ENCODE data around the gene SALL3.

Gene SALL3

DNA sequence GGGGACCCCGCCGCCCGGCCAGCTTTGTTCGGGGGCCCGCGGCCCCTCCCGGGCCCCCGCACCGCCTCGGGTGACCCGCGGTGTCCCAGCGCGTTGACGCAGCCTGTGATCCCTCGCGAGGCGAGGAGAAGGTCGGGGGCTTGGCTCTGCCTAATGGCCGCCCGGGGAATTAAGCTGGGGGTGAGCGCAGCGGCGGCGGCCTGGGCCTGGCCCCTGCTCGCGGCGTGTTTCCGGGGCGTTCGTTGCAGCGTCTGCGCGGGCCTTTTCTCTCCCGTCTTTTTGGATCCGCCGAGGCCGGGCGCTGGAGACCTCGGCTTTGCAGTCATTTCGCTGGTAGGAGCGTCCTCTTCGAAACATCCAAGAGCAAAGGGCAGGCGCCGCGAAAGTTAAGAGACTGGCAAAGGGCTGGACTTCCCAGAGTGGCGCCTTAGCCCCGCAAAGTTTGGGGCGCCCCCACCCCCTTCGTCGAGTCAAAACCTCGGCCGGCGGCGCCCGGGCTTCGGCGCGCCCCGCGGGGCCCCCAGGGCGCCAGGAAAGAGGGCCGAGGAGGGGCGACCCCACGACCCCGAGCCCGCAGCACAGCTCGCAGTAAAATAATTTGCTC, 1.3 kb downstream of the SALL3 start:
- DNase-seq (ENCODE audit: low read depth): no peak

DNA sequence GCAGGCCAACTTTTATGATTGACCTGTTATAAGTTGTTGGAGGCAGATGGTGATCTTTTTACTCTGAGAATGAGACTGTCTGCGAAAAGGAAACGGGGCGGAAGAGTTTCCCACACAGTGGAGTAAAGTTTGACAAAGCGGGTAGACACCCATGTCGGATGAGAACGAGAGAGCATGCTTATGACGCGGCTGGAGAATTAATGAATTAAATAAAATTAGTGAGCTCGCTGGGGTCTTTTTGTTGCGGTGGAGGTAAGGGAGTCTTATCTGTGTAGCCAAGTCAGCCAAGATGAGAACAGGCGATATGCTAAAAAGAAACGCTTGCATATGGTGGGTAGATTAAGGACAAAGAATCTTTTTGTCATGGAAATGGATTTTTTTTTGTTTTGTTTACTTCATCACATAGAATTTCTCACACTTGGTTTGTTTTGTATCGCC, 1.8 kb downstream of the SALL3 start:
- DNase-seq (ENCODE audit: low read depth): no peak

DNA sequence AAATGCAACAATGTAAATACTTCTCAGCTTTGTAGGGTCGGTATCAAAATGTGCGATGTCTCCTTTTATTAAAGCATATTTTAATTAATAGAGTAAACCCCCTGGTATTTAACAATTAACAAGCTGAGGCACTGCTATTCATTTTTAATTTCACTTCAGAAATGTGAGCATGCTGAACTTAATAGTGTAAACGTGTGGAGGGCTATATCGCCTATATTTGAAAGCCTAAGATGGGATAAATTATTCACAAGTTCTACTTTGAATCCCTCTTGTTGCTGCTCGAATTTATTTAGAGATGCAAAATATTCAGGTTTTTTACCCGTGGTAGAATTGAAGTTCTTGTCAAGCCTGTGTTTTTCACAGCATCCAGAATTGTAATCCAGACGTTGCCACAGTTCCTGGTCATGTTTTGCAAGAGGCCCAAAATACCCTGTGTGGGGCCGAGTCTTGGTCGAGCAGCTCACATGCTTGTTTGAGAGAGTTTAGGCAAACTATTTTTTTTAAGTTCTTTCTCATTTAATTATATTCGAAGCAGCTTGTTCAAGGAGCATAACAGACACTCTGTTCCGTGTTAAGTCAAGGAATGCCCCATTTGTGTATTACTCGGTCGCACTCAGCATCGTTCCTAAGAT, 2.5 kb downstream of the SALL3 start:
- DNase-seq (ENCODE audit: low read depth): no peak

DNA sequence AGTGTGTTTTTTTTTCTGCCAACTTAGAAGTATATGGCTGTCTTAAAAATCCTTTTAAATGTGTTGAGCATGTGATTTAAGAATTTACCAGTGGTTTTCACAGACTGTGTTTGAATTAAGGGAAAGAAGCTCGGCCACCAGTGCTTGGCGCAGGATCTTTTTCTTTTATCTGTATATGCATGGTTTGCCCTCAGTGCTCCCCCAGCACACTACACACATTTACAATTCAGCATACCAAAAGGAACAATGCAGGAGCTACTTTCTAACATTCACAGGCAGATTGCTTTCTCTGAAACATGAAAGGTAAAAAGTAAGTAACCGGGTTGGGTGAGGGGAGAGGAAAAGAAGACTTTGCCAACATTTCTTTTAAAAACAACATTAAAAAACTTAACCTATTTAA, 3.9 kb downstream of the SALL3 start:
- DNase-seq (ENCODE audit: low read depth): no peak

DNA sequence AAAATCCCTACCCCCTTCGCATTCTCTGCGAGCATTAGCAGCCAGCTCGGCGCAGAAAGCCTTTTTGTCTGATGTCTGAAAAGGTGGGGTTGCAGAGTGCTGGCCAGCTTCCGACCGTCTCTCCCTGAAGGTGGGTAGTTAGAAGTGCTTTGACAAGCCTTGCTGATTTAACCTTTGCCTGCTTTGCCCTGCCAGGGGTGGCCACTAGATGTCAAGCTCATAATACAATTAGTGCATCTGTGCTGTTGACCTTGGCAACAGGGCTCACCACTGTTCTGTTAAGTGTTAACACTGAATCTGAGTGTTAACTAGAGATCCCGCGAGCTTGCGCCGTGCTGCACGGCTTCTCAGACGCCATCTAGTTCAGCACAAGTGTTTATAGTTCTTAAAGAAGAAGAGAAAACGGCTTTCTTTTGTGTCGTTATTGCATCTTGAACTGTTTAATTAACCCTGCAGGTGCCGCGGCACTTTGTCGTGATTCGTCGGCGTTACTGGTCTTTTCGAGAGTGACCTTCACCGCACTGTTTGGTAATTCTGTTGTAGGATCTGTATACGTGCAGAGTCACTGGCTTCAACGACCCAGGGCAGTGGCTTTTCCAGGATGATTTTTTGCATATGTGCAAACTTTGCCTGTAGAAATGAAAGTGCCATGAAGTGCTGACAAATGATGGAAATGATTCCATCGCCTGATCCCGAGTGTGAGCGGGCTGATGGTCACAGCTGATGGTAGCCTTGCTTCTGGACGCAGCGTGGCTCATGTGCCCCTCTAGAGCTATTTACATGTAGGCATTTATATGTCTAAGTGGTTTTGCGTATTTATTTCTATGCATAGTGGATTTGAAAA, 5.5 kb downstream of the SALL3 start:
- no peak for DNase-seq (ENCODE audit: low read depth)

DNA sequence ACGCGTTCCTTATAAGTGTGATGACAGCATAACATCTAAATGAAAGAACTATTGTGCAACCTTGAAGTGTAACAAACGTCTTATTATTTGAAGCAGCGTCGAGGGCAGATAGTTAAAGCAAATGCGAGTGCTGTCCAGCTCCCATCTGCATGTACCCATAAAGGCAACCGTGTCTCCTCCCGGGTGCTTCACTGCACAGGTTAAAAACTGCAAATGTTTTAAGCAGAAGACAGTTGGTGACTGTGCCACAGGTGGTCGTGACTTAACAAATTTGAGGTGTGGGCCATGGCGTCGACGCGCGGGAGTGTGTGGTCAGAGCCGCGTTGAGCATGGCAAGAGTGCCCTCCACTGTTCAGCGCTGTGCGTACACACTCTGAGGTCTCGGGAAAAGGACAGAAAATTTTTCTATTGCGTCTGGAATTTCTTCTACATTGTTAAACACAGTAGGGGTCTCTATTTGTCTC, 6.4 kb downstream of the SALL3 start:
- DNase-seq (ENCODE audit: low read depth): no peak

DNA sequence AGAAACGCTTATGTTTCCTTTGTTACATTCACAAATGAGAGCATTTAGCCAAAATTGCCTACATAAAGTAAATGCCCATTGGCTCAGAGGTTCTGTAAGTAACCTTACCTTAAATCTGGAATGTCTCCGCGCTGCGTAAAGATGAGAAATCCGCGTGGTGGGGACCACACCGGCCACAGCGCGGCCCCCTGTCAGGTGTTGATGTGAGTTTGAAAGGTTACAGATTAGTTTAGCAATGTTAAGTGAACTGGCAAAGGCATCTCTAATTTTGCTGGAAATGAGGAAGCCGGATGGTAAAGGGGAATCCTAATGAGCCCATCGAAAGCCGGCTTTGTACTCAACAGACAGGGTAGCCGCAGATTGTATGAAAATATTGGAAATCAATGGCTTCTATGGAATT, 11.8 kb downstream of the SALL3 start:
- DNase-seq (ENCODE audit: low read depth): no peak

DNA sequence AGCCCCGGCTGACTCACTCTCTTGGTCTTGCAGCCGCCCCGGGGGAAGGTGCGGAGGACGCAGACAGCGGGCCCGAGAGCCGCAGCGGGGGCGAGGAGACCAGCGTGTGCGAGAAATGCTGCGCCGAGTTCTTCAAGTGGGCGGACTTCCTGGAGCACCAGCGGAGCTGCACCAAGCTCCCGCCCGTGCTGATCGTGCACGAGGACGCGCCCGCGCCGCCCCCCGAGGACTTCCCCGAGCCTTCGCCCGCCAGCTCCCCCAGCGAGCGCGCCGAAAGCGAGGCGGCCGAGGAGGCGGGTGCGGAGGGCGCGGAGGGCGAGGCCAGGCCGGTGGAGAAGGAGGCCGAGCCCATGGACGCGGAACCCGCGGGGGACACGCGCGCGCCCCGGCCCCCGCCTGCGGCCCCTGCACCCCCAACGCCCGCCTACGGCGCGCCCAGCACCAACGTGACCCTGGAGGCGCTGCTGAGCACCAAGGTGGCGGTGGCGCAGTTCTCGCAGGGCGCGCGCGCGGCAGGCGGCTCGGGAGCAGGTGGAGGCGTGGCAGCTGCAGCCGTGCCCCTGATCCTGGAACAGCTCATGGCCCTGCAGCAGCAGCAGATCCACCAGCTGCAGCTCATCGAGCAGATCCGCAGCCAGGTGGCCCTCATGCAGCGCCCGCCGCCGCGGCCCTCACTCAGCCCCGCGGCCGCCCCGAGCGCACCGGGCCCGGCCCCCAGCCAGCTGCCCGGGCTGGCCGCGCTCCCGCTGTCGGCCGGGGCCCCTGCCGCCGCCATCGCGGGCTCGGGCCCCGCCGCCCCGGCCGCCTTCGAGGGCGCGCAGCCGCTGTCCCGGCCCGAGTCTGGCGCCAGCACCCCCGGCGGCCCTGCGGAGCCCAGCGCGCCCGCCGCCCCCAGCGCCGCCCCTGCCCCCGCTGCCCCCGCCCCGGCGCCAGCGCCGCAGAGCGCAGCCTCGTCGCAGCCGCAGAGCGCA, 12.7 kb downstream of the SALL3 start:
- DNase-seq (ENCODE audit: low read depth): no peak

DNA sequence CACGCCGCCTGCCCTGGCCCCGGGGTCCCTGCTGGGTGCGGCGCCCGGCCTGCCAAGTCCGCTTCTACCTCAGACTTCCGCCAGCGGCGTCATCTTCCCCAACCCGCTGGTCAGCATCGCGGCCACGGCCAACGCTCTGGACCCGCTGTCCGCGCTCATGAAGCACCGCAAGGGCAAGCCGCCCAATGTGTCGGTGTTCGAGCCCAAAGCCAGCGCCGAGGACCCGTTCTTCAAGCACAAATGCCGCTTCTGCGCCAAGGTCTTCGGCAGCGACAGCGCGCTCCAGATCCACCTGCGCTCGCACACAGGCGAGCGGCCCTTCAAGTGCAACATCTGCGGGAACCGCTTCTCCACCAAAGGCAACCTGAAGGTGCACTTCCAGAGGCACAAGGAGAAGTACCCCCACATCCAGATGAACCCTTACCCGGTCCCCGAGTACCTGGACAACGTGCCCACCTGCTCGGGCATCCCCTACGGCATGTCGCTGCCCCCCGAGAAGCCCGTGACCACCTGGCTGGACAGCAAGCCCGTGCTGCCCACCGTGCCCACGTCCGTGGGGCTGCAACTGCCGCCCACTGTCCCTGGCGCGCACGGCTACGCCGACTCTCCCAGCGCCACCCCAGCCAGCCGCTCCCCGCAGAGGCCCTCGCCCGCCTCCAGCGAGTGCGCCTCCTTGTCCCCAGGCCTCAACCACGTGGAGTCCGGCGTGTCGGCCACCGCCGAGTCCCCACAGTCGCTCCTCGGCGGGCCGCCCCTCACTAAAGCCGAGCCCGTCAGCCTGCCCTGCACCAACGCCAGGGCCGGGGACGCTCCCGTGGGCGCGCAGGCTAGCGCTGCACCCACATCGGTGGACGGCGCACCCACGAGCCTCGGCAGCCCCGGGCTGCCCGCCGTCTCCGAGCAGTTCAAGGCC, 13.7 kb downstream of the SALL3 start:
- DNase-seq (ENCODE audit: low read depth): no peak

DNA sequence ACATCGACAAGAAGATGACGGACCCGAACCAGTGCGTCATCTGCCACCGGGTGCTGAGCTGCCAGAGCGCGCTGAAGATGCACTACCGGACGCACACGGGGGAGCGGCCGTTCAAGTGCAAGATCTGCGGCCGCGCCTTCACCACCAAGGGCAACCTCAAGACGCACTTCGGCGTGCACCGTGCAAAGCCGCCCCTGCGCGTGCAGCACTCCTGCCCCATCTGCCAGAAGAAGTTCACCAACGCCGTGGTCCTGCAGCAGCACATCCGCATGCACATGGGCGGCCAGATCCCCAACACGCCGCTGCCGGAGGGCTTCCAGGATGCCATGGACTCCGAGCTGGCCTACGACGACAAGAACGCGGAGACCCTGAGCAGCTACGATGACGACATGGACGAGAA, 14.4 kb downstream of the SALL3 start:
- DNase-seq (ENCODE audit: low read depth): no peak

DNA sequence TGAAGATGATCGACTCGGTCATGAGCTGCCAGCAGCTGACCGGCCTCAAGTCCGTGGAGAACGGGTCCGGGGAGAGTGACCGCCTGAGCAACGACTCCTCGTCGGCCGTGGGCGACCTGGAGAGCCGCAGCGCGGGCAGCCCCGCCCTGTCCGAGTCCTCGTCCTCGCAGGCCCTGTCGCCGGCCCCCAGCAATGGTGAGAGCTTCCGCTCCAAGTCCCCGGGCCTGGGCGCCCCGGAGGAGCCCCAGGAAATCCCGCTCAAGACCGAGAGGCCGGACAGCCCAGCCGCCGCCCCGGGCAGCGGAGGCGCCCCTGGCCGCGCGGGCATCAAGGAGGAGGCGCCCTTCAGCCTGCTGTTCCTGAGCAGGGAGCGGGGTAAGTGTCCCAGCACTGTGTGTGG, 14.9 kb downstream of the SALL3 start:
- no peak for DNase-seq (ENCODE audit: low read depth)

DNA sequence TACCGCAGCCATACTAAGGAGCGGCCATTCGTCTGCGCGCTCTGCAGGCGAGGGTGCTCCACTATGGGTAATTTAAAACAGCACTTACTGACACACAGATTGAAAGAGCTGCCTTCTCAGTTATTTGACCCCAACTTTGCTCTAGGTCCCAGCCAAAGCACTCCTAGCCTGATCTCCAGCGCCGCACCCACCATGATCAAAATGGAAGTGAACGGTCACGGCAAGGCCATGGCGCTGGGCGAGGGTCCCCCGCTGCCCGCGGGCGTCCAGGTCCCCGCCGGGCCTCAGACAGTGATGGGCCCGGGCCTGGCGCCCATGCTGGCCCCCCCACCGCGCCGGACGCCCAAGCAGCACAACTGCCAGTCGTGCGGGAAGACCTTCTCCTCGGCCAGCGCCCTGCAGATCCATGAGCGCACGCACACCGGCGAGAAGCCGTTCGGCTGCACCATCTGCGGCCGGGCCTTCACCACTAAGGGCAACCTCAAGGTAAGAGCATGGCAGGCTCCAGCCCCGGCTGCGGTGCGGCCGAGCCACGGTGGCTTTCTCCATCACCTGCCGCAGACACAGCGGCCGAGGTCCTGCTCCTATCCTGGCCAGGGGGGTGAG, 15.5 kb downstream of the SALL3 start:
- no peak for DNase-seq (ENCODE audit: low read depth)

DNA sequence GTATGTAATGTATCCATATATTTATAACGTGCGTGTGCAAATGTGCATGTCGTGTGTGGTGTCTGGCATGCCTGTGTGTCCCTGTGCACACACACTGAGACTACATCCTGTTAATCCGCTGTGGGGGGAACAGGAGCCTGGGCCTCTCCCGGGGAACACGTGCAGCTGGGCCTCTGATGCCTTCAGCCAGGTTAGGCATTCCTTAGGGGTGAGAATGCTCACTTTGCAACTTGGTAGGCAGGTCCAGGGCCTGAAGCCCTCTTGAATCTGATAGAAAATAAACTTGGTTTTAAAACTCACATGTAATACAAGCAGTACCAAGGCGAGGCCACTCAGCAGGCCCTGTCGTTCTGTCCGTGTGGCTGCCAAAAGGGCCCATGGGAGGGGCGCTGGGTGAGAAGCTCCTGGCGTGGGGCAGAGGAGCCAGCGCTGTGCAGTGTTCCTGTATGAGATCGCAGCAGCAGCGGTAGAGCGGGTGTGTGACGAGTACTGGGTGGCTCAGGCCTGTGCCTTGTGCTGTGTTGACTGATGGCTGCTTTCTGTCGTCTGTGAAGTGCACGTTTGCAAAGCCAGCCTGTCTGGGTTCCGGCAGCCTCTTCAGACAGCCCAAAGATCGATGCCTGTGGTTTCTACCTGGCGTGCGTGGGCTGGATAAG, 16.2 kb downstream of the SALL3 start:
- DNase-seq (ENCODE audit: low read depth): no peak

DNA sequence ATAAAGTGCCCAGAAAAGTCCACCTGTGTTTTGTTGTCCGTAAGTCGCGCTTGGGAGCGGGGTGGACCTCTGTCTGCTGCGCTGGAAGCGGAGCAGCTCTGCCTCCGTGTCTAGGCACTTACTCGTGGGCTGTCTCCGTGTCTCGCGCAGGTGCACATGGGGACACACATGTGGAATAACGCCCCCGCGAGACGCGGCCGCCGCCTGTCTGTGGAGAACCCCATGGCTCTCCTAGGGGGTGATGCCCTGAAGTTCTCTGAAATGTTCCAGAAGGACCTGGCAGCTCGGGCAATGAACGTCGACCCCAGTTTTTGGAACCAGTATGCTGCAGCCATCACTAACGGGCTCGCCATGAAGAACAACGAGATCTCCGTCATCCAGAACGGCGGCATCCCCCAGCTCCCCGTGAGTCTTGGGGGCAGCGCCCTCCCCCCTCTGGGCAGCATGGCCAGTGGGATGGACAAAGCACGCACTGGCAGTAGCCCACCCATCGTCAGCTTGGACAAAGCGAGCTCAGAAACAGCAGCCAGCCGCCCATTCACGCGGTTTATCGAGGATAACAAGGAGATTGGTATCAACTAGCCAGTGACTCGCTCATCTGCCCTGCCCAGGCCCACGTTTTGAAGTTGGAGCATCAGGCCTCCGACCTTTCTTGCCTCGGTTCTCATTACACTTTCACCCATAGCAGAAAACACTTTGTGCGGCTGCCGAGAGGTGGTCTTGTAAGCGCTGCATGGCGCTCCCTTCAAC, 17.3 kb downstream of the SALL3 start:
- no peak for DNase-seq (ENCODE audit: low read depth)

DNA sequence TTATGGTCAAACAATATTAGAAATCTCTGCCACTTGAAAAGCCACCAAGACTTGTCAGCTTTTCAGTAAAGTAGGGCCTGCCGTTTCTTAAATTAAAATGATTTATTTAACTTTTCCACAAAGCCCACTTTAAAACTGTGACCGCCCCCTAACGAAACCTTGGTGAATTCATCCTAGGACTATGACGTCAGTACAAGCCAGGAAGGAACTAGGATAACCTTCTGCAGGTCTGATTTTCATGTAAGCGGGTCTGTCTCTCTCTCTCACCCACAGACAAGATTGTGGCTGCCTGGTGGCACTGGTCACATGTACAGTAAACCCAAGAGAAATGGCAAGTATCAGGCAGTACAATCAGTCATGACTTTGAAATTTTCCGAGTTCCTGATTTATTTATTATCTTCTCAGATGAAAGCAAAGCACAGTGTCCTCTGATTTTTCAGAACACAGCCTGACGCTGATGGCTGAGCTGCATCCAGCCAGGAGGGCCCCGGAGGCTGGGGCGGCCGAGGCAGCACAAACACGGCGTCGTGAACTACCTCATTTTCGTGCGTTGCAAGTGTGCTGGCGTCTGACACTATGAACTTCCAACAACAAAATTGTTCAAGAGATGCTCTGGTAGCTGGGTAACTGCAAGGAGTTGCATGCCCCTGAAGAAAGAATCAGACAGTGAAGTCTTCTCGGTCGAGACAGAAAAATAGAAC, 18.9 kb downstream of the SALL3 start:
- DNase-seq (ENCODE audit: low read depth): no peak

DNA sequence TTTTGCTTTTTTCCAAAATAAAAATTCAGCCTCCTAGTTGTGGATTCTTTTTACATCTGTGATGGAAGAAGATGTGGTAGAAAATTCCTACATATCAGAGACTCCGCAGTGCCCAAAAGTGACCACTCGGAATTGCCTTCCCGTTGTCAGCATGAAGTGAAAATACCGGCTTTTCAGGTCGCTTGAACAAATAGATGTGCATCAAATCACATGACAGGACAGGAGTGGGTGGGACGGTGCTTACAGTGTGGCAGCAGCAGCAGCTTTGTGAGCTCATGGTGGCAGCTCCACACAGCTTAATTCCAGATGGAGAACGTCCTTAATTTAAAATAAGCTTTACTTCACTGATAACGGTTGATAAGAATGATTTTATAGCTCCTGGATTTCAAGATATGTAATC, 20.3 kb downstream of the SALL3 start:
- no peak for DNase-seq (ENCODE audit: low read depth)

DNA sequence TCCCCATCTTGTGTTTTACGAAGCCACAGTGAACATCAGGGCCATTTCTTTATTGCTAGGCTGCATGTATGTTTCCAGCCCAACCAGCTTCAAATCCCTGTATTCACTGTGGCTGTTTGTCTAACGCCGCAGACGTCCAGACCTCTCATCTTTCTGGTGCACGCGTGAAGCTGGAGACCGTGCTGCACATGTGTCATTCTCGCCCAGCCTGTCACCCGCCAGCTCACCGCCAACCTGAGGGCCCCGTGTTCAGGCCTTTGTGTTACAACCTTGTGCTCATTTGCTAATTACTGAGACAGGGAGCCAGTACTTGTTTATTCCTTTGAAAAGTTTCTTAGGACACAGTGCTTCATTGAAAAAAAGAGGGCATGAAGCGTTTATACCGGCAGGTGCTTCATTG, 21.4 kb downstream of the SALL3 start:
- DNase-seq (ENCODE audit: low read depth): no peak

DNA sequence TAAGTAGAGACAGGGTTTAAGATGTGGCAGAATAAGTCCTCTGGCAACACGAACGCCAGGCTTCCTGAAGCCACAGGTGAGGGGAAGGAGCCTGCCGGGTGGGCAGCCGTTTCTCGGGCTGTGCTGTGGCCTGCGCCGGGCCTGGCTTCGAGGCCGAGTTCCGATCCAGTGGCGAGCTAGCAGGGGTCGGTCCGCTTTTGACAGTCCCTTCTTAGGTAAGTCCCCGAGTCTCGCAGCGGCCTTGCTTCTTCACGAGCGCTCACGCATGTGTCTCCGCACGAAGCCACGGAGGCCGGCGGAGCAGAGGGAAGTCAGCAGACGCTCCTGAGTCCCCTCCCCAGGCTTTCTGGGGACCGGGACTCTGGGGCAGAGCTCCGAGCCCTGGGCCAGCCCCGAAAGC, 26.0 kb downstream of the SALL3 start:
- no peak for DNase-seq (ENCODE audit: low read depth)
